ENCODE measurements around the gene TK2. TPM values are rescaled to one million over a fixed set of nuclear protein-coding genes. Genes with fewer than 3 reads are reported as not detected.
"Not testable (repeated sequence)": the region's sequence is repeated elsewhere in the genome, so short reads cannot be mapped to it uniquely, and the experiment has no call there.

TK2 gene
- 24.0 TPM for total RNA-seq

DNA sequence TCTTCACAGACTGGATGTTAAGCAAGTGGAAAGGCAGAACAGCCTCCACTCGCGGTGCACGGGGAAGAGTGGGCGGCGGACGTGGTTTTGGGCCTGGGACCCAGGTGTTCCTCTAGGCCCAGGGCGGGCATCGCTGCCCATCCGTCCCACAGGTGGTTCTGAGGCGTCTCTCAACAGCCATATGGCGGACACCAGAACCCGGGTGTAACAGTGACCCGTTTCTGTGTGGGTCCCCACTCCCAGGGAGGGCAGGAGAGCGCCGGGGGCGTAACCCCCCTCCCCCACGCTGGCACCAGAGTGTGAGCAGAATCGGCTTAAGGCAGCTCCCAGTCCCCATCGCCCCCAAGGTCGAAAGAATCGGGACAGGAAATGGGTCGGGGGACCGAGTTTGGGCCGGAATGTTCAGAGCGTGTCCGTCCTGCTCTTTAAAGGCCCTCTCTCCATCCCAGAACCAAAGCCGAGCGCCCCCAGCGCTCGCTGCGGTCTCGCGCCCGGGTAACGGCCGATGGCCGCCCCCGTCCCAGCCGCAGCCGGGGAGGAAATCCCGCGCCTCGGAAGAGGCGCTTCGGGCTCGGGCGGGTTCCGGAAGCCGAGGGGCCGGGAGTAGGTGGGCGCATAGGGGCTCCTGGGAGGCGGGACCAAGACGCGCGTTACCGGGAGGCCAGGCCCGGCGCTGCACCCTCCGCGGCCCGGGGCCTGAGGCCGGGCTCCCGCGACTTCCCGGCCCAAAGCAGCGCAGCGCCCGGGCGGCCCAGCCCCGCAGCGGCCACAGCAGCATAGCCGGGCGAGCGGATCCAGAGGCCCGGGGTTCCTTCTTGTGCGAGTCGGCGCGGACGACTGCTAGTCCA is at the start of gene TK2:
TSS of gene TK2 (minus strand) at position 839 of the 848 bp plus-strand sequence. CDS start at position 778, 61 bp downstream.
- peak; percentile 93 for DNase-seq

DNA sequence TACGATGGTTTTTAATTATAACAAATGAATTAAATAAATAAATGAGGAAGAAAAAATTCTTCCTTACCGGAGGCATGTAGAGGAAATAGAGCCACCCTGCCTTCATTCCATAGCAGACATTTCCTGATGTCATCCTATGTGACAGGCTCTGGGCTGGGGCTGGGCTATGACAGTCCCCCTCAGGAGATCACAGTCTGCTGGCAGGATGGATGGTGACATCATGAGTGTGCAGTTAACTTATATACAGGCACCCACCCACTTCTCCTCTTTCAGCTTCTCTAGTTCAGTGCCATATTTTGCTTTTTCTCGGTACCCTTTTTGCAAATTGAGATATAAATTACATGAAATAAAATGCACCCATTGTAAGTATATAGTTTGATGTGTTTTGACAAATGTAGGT is 48.2 kb upstream of the TK2 start:
- DNase-seq: no peak

DNA sequence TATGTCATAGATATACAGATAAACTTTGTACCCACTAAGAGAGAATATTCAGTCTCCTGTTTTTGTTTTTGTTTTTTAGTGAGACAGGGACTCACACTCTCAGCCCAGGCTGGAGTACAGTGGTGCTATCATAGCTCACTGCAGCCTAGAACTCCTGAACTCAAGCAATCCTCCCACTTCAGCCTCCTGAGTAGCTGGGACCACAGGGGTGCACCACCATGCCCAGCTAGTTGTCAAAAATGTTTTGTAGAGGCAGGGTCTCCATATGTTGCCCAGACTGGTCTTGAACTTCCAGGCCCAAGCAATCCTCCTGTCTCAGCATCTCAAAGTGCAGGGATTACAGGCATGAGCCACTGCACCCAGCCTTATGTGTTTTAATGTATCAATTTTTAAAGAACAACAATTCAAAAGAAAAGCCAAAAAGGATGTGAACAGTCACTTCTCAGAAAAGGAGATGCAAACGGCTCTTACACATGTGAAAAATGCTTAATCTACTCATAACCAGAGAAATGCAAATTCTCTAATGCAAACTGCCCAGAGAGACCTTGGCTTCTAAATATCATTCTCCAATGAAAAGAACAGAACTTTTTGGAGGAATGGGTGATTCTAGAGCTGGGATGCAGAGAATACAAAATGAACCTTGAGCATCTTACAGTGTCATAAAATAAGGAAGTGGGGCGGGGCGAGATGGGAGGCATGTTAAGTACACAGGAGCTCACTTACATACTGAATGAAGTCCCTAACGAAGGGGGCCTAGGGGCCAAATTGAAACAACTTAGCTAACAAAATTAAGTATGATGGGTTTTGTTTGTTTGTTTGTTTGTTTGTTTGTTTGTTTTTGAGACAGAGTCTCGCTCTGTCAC is 47.3 kb upstream of the TK2 start:
- DNase-seq: no peak

DNA sequence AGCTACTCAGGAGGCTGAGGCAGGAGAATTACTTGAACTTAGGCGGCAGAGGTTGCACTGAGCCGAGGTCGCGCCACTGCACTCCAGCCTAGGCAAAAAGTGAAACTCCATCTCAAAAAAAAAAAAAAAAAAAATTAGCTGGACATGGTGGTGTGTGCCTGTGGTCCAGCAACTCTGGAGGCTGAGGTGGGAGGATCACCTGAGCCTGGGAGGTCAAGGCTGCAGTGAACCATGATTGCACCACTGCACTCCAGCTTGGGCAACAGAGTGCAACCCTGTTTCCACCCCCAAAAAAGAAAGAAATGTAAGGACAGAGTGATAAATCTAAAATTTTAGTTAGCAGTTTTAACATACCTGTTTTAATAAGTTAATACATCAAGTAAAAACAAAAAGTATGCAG is 46.6 kb upstream of the TK2 start:
- not testable (repeated sequence) for DNase-seq

DNA sequence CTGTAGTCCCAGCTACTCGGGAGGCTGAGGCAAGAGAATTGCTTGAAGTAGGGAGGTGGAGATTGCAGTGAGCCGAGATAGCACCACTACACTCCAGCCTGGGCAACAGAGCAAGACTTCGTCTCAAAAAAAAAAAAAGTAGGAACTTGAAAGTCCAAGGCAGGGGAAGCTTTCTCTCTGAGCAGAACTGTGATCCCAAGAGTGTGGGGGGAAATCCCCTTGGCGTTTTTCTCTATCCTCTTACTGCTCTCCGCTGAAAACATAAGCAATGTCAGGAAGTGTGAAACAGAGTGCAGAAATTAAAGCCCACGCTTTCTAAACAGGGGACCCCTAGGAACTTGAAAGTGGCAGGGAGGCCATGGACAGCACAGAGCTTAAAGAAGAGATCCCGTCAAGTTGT is 44.8 kb upstream of the TK2 start:
- DNase-seq: no peak

DNA sequence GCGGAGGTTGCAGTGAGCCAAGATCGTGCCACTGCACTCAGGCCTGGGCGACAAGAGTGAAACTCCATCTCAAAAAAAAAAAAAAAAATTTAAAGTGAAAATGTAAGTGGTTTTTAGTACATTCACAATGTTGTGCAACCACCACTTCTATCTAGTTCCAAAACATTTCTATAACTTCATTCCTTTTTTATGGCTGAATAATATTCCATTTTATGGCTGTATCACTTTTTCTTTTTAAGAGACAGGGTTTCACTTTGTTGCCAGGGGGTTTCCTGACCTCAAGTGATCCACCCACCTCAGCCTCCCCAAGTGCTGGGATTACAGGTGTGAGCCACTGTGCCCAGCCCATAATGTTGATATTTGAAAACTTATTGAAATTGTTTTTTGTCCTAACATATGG is 42.9 kb upstream of the TK2 start:
- DNase-seq: no peak

DNA sequence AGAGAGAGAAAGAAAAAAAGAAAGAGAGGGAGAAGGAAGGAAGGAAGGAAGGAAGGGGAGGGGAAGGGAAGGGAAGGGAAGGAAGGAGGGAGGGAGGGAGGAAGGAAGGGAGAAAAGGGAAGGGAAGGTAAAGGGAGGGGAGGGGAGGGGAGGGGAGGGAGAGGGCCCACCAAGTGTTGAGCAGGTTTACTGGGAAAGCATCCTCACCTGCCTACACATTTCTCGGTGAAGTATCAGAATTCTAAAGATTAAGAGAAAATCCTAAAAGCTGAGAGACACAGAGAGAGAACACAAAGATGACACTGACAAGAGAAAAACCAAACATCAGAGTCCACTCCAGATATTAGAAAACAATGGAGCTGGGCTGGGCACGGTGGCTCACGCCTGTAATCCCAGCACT is 42.3 kb upstream of the TK2 start:
- no peak for DNase-seq

DNA sequence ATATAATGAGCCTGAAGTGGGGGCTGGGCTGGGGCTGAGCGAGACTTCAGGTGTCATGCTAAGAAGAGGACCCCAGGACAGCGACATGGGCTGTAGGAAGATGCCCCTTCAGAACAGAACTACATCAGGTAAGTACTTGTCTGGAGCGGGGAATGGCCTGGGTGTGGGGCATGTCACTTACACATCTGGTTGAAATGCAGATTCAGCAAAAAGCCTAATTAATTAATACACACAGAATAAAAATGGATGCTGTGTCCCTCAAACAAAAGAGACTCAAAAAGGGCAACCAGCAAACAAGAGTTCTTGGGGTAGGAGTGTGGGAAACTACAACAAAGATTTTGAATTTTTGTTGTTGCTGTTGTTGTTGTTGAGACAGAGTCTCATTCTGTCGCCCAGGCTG is 41.1 kb upstream of the TK2 start:
- DNase-seq: no peak

DNA sequence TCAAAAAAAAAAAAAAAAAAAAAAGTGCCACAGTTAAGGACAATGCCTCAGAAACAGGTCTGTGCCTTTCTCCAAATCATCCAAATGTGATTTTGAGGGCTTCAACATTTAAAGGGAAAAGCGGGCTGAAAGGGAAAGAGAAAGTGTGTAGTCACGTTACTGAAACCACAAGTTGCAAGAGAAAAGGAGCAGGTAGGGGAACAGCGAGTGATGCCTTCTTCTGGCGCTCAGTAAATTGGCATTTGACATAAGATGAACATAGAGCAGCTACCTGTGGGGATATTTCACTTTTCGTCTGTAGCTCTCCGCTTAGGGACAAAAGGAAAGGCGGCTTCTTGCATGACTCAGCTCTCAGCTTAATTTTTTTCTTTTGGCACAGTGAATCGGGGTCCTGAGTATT is 40.4 kb upstream of the TK2 start:
- DNase-seq: no peak

DNA sequence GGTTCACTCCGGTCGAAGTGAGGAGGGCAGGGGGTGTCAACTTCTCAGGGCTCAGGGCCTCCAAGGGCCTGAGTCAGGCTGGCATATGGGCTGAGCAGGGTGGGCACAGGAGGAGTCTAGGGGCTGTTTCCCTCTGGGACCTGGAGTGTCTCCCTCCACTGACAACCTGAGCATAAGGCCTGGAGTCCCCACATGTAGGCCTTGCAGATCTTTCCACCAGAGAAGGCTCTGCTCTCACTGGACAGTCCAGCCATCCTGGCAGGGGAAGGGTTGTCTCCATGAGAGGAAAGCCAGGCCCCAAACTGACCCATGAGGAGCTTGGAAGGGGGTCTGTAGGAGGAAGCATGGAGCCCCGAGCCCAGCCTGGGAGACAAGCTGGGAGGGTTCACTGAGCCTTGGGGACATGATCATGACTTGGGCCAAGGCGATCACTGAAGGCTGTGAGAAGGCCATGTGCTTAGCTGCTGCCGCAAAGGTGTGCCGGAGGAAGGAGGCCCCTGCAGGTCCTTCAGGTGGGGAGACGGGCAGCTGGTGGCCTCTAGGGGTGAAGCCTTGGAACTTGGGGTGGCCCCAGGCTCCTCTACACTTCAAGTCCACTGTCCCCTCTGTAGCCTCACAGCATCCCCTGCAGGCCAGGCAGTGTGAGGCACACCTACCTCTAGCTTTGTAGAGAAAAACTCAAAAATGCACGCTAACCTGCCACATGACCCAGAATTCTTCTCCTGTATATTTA is 39.2 kb upstream of the TK2 start:
- no peak for DNase-seq

DNA sequence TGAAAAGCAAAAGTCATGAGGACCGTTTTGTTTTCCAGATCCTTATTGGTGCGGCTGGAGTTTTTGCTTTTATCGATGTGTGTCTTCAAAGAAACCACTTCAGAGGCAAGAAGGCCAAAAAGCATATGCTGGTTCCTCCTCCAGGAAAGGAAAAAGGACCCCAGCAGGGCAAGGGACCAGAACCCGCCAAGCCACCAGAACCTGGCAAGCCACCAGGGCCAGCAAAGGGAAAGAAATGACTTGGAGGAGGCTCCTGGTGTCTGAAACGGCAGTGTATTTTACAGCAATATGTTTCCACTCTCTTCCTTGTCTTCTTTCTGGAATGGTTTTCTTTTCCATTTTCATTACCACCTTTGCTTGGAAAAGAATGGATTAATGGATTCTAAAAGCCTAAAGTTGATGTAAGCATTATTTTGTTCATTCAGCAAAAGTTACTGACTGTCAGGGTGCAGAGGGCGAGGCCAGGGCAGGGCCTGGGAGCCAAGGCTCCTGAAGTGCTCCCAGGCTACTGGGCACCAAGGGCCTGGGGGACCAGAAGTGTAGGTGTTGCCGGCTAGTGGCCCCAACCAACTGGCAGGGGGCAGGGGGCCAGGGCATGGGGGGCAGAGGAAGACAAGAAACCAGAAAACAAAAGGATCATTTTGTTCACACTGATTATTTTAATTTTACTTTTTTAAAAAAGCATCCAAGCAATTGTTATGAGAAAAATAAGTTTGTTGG is 38.1 kb upstream of the TK2 start:
- no peak for DNase-seq

DNA sequence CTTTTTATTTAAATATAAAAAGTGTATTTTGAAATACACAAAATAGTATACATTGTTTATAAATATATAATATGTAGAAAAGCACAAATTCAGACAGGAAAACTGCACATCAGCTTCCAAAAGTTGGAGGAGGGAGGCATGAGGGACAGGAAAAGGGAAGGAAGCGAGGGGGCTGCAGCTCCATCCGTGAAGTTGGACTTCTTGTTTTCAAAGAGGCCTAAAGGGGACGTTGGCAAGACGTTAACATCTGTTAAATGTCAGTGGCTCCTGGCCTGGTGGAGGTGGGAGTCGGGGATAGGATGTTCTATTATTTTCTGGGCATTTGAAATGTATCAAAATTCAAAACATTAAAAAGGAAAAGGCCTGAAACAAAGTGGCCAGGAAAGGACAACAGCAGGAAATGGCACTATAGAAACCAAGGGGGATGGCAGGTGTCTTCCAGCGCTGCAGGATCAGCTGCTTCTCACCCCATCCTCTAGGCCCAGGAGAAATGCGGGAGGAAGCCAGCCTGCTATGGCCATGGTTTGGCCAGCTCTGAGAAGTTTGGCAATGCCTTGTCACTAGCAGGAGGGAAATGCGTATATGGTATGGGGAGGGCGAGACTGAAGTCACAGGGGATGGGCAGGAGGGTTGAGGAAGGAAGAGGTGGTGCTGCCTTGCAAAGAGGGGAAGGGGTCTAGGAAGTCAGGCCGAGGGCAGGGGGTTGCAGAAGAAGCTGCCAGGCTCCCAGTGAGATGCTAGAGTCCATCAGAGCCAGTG is 35.7 kb upstream of the TK2 start:
- DNase-seq: no peak

DNA sequence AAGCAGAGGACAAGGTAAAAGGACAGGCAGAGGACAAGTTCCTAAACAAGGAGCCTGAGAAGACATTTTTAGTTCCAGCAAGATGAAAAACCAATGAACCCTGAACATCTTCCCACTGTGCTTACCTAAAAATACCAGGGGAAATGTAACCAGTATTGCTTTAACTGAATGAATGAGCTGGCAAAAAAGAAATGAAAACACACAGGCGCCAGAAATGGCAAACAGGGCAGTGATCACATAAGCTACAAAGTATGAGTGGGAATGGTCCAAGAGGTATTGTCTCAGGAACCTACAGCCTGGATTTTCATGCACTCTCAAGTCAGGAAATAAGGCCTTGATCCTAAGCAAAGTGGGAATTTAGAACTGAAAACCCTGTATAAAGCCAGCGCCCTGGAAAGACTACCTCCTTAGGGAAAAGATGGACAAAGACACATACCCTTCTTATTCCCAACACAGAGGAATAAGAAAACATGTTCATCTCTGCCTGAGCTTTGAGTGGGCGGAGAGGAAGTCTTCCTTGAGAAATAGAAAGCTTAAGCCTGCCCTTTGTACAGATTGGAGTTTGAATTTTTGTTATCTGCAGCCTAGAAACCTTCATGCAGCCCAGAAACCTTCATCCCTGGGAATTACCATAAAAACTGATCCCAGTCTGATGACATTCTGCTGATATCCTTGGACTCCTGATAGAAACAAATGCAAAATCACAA is 31.5 kb upstream of the TK2 start:
- DNase-seq: no peak

DNA sequence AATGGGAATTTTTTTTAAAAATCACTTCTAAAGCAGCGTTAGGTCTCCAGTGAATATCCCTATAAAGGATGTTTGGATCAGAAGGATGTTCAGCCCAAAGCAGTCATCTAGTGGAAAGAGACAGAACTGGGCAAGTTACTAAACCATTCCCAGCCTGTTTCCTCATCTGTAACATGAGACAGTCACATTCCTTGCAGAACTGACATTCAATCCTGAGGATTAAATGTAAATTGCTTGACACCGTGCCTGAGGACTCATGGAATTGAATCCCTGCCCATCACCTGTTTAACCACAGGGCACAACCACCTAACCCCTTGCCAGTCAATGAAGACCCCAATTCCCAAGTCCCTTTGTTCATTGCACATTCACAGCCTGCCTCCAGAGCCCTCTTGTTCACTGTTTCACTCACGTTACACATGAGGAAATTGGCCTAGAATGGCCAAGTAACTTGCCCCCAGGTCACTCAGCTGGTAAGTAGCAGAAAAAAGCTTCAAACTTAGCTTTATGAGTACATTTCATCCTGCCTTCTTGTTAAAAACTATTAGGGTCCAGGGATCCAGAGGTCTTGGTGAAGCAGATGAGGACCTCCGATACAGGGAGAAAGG is 30.8 kb upstream of the TK2 start:
- peak; percentile 80 for DNase-seq

DNA sequence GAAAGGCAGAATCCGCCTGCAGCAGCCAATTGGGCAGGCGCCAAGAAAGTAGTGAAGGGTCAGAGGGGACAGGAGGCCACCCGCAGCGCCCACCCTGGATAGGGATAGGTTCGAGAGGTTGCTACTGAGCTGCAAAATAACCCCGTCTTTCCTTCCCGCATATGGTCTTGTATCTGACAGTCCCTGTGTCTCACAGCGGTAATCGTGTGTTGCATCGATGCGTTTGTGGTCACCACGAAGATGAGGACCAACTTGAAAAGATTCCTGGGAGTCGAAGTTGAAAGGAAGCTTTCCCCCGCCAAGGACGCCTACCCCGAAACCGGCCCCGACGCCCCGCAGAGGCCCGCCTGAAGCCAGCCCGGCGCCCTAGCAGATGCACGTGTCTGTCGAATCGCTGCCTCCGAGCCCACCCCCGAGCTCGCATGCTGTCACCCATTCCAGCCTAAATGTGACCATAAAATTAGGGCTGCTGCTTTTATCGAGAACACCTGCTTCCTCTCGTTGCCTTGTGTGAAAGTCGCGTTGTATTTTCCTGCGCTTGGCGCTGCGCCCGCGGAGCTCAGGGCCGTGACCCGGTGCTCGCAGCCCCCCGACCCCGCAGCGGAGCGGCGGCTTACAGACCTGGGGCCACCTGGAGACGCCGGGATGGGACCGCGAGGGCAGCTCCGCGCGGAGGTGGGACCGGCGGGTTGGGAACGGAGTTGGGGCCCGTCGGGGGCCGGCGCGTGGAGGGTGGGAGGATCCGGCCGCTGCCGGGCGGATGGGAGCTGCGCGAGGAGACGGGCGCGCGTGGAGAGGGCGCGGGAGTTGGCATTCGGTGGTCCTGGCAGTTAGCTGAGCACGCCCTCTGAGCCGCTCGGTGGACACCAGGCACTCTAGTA is 29.0 kb upstream of the TK2 start, which contains the start of gene CMTM2:
TSS of gene CMTM2 (plus strand) at position 813 of the 881 bp plus-strand sequence. CDS start 145 bp downstream, outside the sequence.
- peak; percentile 68 for DNase-seq

DNA sequence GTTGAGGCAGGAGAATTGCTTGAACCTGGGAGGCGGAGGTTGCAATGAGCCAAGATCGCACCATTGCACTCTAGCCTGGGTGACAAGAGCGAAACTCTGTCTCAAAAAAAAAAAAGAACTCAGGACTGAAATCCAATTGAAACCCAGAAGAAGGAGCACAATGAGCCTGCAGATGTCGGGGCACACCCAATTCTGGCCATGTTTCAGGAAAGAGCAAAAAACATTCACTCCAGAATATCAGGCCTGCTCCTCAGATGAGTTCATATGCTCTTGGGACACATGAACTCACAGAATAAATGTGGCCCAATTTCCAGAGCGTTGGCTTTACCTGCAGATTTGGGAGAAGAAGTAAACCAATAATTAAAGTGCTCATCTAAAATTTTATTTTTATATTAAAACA is 26.4 kb upstream of the TK2 start:
- peak; percentile 55 for DNase-seq

DNA sequence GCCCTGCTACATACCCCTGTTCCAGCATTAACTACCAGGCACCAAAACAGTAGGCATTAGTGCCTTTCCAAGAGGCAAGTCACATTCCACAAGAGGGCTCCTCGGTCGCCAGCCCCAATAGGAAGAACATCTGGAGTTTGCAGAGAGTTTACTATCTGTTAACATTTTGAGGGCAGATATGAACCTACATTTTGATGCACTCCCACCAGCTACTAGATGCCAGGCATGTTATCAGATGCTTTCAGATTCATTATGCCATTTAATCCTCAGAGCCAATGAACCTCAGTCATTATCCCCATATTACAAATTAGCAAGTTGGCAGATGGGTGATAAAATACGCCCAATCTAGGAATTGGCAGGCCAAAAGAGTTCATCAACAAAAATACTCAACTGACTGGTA is 25.1 kb upstream of the TK2 start:
- no peak for DNase-seq

DNA sequence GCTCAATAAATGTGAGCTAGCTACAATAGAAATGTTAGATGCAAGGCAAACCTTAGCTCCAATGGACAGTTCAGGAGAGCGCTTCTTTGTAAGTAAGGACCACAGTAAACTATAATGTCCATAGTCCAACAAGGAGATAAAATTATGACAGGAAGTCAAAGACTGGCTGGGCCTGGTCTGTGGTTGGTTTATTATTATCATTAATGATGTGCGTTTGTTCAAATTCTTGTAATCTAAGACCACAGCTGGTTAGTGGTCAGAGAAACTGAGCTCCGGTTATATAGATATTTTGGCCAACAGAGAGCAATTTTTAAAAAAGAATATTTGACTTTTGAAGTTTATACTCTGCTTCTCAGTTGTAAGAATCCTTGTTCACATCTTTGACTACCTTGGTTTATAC is 24.6 kb upstream of the TK2 start:
- DNase-seq: no peak

DNA sequence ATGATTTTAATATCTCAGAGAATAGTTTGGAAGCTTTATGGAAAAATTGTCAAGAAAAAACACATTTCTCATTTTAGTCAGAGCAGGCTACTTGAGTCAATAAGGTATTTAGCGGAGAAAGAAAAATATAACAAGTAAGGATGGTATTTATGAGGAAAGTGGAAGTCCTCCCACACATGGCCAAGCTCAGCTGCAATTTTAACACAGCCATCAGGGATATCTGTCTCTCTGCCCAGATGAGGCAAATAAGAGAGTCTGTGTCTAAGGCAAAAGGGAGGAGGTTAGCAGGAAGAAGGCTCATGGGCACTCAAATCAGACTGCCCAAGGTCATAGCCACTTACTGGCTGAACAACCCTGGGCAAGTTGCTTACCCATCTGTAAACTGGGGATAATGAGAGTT is 24.2 kb upstream of the TK2 start:
- DNase-seq: no peak

All from tongue (tissue), 2 donors.